Sigmoid colon (tissue), 7 donors: Measurements from ENCODE around the gene AKR1A1. TPM values are rescaled to one million over a fixed set of nuclear protein-coding genes. Genes with fewer than 3 reads are reported as not detected.
"Not testable (repeated sequence)": the region's sequence is repeated elsewhere in the genome, so short reads cannot be mapped to it uniquely, and the experiment has no call there.

ENCODE experiments used
- DNase-seq: peaks from one replicate; pipeline ENCODE4 v3.0.0-alpha.2; 2019
- H3K27ac ChIP-seq, 4 donors: fragments of 200-600 bp; sonication (generic); one replicate each; pipeline ENCODE4 v1.5.1; 2016 to 2019; ENCODE audit warnings: mild to moderate bottlenecking in 1 of 4
- H3K27me3 ChIP-seq, 3 donors: fragments of 200-600 bp; sonication (generic); one replicate each; pipeline ENCODE4 v1.5.1; 2019; ENCODE audit warnings: mild to moderate bottlenecking in 1 of 3
- H3K36me3 ChIP-seq, 4 donors: fragments of 200-600 bp; sonication (generic); one replicate each; pipeline ENCODE4 v1.5.1; 2016 to 2019
- H3K4me1 ChIP-seq, 4 donors: fragments of 200-600 bp; sonication (generic); one replicate each; pipeline ENCODE4 v1.5.1; 2017 to 2019
- H3K4me3 ChIP-seq, 4 donors: fragments of 200-600 bp; sonication (generic); one replicate each; pipeline ENCODE4 v1.5.1; 2017 to 2019; ENCODE audit warnings: mild to moderate bottlenecking in 2 of 4, moderate library complexity in 1 of 4
- H3K9me3 ChIP-seq, 4 donors: fragments of 200-600 bp in 3 of 4; sonication (generic) in 3 of 4; one replicate each; pipeline versions ENCODE4 v1.5.1 to v1.6.1; 2013 to 2019
- EP300 ChIP-seq, 4 donors: sonication (generic); formaldehyde crosslinking; IDR thresholded peaks; one replicate each; pipeline ENCODE4 v1.6.1; 2017; ENCODE audit warnings: antibody characterized with exemption in 4 of 4
- POLR2A ChIP-seq, 2 donors: fragments of 450-650 bp; IDR thresholded peaks; one replicate each; pipeline ENCODE4 v1.6.1; 2016; ENCODE audit warnings: antibody characterized with exemption in 2 of 2, mild to moderate bottlenecking in 2 of 2, moderate library complexity in 2 of 2
- POLR2AphosphoS5 ChIP-seq, 4 donors: sonication (generic); formaldehyde crosslinking; IDR thresholded peaks; one replicate each; pipeline ENCODE4 v1.6.1; 2017; ENCODE audit warnings: antibody characterized with exemption in 4 of 4
- WGBS, 2 donors: extraction: QIAGEN DNeasy Blood & Tissue Kit; methylation state at CpG; one replicate each; pipeline ENCODE4 v1.1.7; 2013; 5-methylcytosine and 5-hydroxymethylcytosine counted together
- intact Hi-C: fragments of 100-400 bp; cut with DNase I; formaldehyde crosslinking; loops from one replicate; pipeline ENCODE4 v1.15.1; 2023
- polyA plus RNA-seq, 3 donors: library from polyadenylated mRNA; stranded (reverse); fragments of 200-250 nt; gene quantifications; one replicate each; pipeline ENCODE4 v1.2.3, GENCODE V29; 2013
- total RNA-seq, 4 donors: library from RNA; depleted of rRNA; stranded (reverse); fragments of >200 nt; gene quantifications; one replicate each; pipeline ENCODE4 v1.1.0, GENCODE V29; 2016
- TF ChIP-seq, protein P1 (sequence below), 4 experiments: fragments of 450-650 bp in 3 of 4; fragments of 200-600 bp in 1 of 4; IDR thresholded peaks; one replicate each; pipeline ENCODE4 v1.5.1; 2016 to 2019; ENCODE audit warnings: antibody characterized with exemption in 4 of 4, mild to moderate bottlenecking in 3 of 4, moderate library complexity in 2 of 4
- donor health status: healthy with polysubstance abuse.
- donor health status: Bipolar disorder and iron deficiency.
- donor health status: healthy.

The AKR1A1 gene
- total and polyA plus RNA-seq, 7 donors, result 39.6 to 234 (median 64.2) TPM

DNA sequence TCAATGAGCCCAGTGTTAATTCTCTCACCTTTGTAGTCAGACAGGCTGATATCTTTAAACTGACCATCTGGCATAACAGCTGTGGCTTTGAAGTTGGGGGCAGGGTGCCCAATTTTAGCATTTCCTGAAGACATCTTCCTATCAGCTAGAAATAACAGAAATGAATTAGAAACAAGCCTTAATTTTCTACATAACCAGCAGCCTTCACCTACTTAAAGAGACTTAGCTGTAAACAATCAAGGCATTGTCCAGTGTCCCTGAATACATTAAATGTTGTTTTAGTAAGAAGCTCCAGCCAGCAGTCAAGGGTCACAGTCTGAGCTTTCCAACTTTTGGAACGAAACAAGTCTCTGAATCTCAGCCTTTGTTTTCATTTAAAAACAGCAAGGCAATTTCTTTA, 31.7 kb upstream of the AKR1A1 start:
- intact Hi-C loops, result no loop called here
- Histone ChIP-seq H3K4me1 (peaks cover 0 to 39% (median 33%) of the 10 kb centered on the region in 4 donors), H3K27me3 (no peaks in the 10 kb centered on the region), H3K4me3 (no peak overlapping the region), H3K36me3 (peaks cover 12 to 41% (median 28%) of the 10 kb centered on the region in 4 donors), H3K9me3 (no peaks in the 10 kb centered on the region), H3K27ac (peak overlapping the region in 2 of 4 donors; percentile 2 to 30)
- DNase-seq, result no peak
- WGBS, 2 donors, result 11 to 24% methylated on average over 1 of the region's 1 CpG
- TF ChIP-seq POLR2A (IDR thresholded peaks at IDR 0.05) (no peak), EP300 (IDR thresholded peaks at IDR 0.05) (no peak), POLR2AphosphoS5 (IDR thresholded peaks at IDR 0.05) (no peak)
- TF ChIP-seq, protein P1, sequence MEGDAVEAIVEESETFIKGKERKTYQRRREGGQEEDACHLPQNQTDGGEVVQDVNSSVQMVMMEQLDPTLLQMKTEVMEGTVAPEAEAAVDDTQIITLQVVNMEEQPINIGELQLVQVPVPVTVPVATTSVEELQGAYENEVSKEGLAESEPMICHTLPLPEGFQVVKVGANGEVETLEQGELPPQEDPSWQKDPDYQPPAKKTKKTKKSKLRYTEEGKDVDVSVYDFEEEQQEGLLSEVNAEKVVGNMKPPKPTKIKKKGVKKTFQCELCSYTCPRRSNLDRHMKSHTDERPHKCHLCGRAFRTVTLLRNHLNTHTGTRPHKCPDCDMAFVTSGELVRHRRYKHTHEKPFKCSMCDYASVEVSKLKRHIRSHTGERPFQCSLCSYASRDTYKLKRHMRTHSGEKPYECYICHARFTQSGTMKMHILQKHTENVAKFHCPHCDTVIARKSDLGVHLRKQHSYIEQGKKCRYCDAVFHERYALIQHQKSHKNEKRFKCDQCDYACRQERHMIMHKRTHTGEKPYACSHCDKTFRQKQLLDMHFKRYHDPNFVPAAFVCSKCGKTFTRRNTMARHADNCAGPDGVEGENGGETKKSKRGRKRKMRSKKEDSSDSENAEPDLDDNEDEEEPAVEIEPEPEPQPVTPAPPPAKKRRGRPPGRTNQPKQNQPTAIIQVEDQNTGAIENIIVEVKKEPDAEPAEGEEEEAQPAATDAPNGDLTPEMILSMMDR (IDR thresholded peaks at IDR 0.05), result no peak

DNA sequence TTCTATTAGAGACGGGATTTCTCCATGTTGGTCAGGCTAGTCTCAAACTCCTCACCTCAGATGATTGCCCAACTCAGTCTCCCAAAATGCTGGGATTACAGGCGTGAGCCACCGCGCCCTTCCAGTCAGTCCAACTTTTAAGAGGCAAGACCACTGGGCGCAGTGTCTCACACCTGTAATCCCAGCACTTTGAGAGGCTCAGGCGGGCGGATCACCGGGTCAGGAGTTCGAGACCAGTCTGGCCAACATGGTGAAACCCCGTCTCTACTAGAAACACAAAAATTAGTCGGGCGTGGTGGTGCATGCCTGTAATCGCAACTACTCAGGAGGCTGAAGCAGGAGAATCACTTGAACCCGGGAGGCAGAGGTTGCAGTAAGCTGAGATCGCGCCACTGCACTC, 30.9 kb upstream of the AKR1A1 start:
- peak overlapping the region in 2 of 4 donors; percentile 37 to 90 for H3K27ac ChIP-seq
- DNase-seq, H3K27me3 ChIP-seq, H3K9me3 ChIP-seq, H3K4me3 ChIP-seq, intact Hi-C loops: not testable (repeated sequence)
- peaks cover 5 to 32% (median 19%) of the 10 kb centered on the region in 4 donors for H3K36me3 ChIP-seq
- 74 to 85% methylated on average over 16 of the region's 16 CpGs for WGBS, 2 donors
- peaks cover 0 to 39% (median 33%) of the 10 kb centered on the region in 4 donors for H3K4me1 ChIP-seq

DNA sequence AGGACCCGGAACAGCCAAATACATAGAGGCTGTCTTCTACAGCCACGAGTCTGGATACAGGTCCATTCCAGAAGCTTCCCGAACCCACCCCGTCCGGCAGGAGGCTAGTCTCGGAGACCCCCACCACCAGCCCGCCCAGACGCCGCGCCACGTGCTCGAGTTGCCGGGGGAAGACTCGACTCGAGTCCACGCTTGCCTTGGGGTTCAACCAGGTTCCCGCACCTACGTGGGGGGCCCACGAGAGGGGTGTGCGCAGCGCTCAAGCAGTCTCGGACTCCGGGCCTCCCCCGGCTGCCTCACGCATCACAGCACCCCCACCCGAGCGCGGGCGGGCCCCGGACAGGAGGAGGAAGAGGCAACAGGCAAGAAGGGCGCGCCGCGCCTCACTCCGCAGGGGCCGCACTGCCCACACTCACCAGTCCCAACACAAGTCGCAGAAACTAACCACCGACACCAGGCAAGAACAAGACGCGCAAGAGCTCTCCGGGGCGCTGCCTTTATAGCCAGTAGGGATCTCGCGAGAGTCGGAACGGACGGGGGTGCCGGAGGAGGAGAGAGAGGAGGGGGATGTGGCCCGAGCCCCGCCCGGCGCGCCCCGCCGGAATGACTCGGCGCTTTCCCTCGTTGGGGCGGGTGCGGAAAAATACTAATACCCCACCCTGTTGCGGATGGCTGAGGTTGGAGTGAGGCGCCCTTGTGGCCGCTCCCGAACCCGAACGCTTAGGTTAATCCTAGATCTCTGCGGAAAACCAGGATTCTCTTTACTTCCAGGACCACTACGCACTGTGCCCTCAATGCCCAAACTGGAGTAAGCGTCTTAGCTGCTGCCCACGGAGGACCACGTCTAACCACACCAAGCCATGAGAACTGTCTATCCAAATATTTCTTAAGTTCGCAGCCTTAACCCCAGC, 29.0 kb upstream of the AKR1A1 start, which contains the start of gene PRDX1:
Gene PRDX1 (minus strand): TSS at position 472 of the 911 bp plus-strand sequence. CDS start 2,841 bp downstream, outside the sequence.
- intact Hi-C loops, result loop anchor here (2.0 kb wide), 1 partner anchor 29 kb away; the partner anchor contains the start of gene AKR1A1
- DNase-seq, result peak; percentile 99
- 1% methylated on average over 72 of the region's 72 CpGs for WGBS, 2 donors

DNA sequence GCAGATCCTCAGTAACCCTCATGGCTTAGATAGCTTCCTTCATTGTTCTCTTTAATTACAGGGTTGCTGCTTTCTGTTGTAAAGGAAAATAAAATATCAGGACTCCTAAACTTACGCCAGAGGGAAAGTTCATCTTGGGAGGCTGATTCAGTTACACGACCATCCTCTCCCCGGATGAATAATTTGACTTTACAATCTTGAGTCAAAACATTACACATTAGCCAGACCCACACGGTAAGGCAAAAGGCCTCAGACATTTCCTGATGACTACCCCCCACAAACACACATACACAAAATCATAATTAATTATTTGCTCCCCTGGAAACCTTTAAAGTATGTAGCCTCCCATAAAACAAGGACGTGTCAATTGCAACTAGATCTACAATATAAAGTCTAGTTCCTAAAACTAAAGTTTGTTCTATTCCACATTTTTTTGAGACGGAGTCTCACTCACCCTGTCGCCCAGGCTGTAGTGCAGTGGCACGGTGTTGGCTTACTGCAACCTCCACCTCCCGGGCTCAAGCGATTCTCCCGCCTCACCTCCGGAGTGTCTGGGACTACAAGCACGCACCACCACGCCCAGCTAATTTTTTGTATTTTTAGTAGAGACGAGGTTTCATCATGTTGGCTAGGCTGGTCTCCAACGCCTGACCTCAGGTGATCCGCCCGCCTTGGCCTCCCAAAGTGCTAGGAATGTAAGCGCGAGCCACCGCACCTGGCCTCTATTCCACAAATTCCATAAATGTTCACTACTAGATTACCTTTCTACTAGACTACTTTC, 28.1 kb upstream of the AKR1A1 start:
- H3K4me3 ChIP-seq, result peak overlapping the region; percentile 83 to 96 (median 86)

More for the DNA sequence above, 29.0 kb upstream of the AKR1A1 start, which contains the start of gene PRDX1:
- peak within 1 kb of the TSS; percentile 83 to 96 (median 86) for H3K4me3 ChIP-seq
- TF ChIP-seq, protein P1 (IDR thresholded peaks at IDR 0.05), result peak in 1 of 4 experiments; percentile 13
- TF ChIP-seq POLR2AphosphoS5 (IDR thresholded peaks at IDR 0.05) (peak; percentile 100), EP300 (IDR thresholded peaks at IDR 0.05) (peak in 2 of 4 donors; percentile 29 to 41), POLR2A (IDR thresholded peaks at IDR 0.05) (peak; percentile 98 to 99)
- H3K36me3 ChIP-seq, result peaks cover 0 to 13% (median 9%) of the 10 kb centered on the region in 4 donors
- H3K9me3 ChIP-seq, result no peaks in the 10 kb centered on the region
- H3K4me1 ChIP-seq, result peaks cover 0 to 32% (median 22%) of the 10 kb centered on the region in 4 donors
- H3K27ac ChIP-seq, result peak within 1 kb of the TSS; percentile 90 to 97 (median 92)
- H3K27me3 ChIP-seq, result no peaks in the 10 kb centered on the region

DNA sequence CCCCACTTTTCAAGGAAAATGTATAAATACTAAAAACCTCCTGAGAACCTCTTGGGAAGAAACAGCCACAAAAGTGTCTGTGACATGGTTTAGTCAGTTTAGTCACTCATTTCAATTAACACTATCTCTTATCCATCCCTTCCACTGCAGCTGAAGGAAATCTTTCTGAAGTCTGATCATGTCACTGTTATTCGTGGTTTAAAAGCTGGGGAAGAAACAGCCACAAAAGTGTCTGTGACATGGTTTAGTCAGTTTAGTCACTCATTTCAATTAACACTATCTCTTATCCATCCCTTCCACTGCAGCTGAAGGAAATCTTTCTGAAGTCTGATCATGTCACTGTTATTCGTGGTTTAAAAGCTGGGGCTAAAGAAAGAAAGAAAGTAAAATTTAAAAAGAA, 27.1 kb upstream of the AKR1A1 start:
- 65 to 77% methylated on average over 2 of the region's 2 CpGs for WGBS, 2 donors
- H3K27ac ChIP-seq, result not testable (repeated sequence)
- intact Hi-C loops, result loop anchor here (2.0 kb wide), 1 partner anchor 27 kb away; the partner anchor contains the start of gene AKR1A1

More for the DNA sequence above, 28.1 kb upstream of the AKR1A1 start:
- H3K9me3 ChIP-seq, result no peaks in the 10 kb centered on the region
- H3K27ac ChIP-seq, result peak overlapping the region; percentile 90 to 97 (median 92)
- intact Hi-C loops, result loop anchor here (2.0 kb wide), 1 partner anchor 28 kb away; the partner anchor contains the start of gene AKR1A1
- no peaks in the 10 kb centered on the region for H3K27me3 ChIP-seq
- peaks cover 0 to 5% (median 2%) of the 10 kb centered on the region in 4 donors for H3K36me3 ChIP-seq
- TF ChIP-seq, protein P1 (IDR thresholded peaks at IDR 0.05), result no peak
- WGBS, 2 donors, result 73 to 82% methylated on average over 21 of the region's 21 CpGs
- no peak for DNase-seq
- peaks cover 0 to 25% (median 20%) of the 10 kb centered on the region in 4 donors for H3K4me1 ChIP-seq

DNA sequence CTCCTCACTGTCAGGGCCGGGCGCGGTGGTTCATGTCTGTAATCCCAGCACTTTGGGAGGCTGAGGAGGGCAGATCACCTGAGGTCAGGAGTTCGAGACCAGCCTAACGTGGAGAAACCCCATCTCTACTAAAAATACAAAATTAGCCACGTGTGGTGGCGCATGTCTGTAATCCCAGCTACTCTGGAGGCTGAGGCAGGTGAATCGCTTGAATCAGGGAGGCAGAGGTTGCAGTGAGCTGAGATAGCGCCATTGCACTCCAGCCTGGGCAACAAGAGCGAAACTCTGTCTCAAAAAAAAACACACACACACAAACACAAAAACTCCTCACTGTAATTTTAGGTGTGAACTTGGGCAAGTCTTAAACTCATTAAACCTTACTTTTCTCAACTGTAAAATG, 26.7 kb upstream of the AKR1A1 start:
- 91 to 93% methylated on average over 10 of the region's 10 CpGs for WGBS, 2 donors
- H3K27me3 ChIP-seq, H3K36me3 ChIP-seq, H3K27ac ChIP-seq, H3K4me3 ChIP-seq, DNase-seq, H3K9me3 ChIP-seq: not testable (repeated sequence)
- intact Hi-C loops, result loop anchor here (2.0 kb wide), 1 partner anchor 27 kb away; the partner anchor contains the start of gene AKR1A1
- H3K4me1 ChIP-seq, result peaks cover 0 to 21% (median 15%) of the 10 kb centered on the region in 4 donors

More for the DNA sequence above, 27.1 kb upstream of the AKR1A1 start:
- H3K4me3 ChIP-seq, DNase-seq, H3K36me3 ChIP-seq, H3K9me3 ChIP-seq, H3K27me3 ChIP-seq: not testable (repeated sequence)
- peaks cover 0 to 25% (median 19%) of the 10 kb centered on the region in 4 donors for H3K4me1 ChIP-seq
